ENCODE measurements around the gene EHBP1. TPM values are rescaled to one million over a fixed set of nuclear protein-coding genes. Genes with fewer than 3 reads are reported as not detected.

The EHBP1 gene
- total and polyA plus RNA-seq, 2 experiments from 2014 or later: 27.2 to 47.9 TPM

- H4K20me1 ChIP-seq (replicated peaks; ENCODE audit: insufficient read depth): no peaks in the 10 kb centered on the region
- peaks cover 5% of the 10 kb centered on the region; the same call in 1 of the 2 replicates for H3K4me1 ChIP-seq (ENCODE audit: insufficient read depth)
- no peak for ATAC-seq
- Mint-ChIP-seq H3K36me3 (ENCODE audit: low read depth) (no peaks in the 10 kb centered on the region), H3K4me1 (peaks cover 17% of the 10 kb centered on the region), H3K27me3 (ENCODE audit: insufficient read depth, low read depth, poor library complexity) (peaks cover 2% of the 10 kb centered on the region), H3K9me3 (no peaks in the 10 kb centered on the region), H3K27ac (peak overlapping the region; percentile 38; the same call in 1 of the 2 replicates), H3K4me3 (no peak overlapping the region)
- H3F3A ChIP-seq (replicated peaks; ENCODE audit: low read depth): no peaks in the 10 kb centered on the region
- H3K79me2 ChIP-seq (replicated peaks; ENCODE audit: insufficient read depth): no peaks in the 10 kb centered on the region
- no peak for DNase-seq (ENCODE audit: low spot score)
- no peak overlapping the region for H3K27ac ChIP-seq (ENCODE audit: low read depth)
- H3K4me3 ChIP-seq: no peak overlapping the region
- no peak overlapping the region for H3K4me2 ChIP-seq
- H3K27me3 ChIP-seq (ENCODE audit: insufficient read depth): no peaks in the 10 kb centered on the region
- TF ChIP-seq CREB1 (CRISPR knock-in tag; IDR thresholded peaks at IDR 0.05; ENCODE audit: low read depth) (no peak), CTCF (conservative IDR thresholded peaks at IDR 0.05; ENCODE audit: low read depth in 2 of 2) (no peak), ETS1 (IDR thresholded peaks at IDR 0.05) (no peak), EZH2 (IDR thresholded peaks at IDR 0.05; ENCODE audit: low read depth, unreplicated experiment) (no peak), ZNF114 (CRISPR knock-in tag; IDR thresholded peaks at IDR 0.05) (no peak), JUNB (IDR thresholded peaks at IDR 0.05; ENCODE audit: unreplicated experiment) (no peak), EZH2phosphoT487 (IDR thresholded peaks at IDR 0.05; ENCODE audit: unreplicated experiment) (no peak), ZNF331 (CRISPR knock-in tag; IDR thresholded peaks at IDR 0.05; ENCODE audit: low read depth) (no peak), POLR2AphosphoS5 (IDR thresholded peaks at IDR 0.05; ENCODE audit: low read depth) (no peak), ZNF462 (CRISPR knock-in tag; IDR thresholded peaks at IDR 0.05) (no peak), NANOG (IDR thresholded peaks at IDR 0.05; ENCODE audit: borderline replicate concordance) (no peak), REST (IDR thresholded peaks at IDR 0.05; ENCODE audit: unreplicated experiment) (no peak), STAT1 (IDR thresholded peaks at IDR 0.05; ENCODE audit: unreplicated experiment) (no peak)
- H3K9me2 ChIP-seq (ENCODE audit: insufficient read depth): peaks cover 3% of the 10 kb centered on the region; the same call in 1 of the 2 replicates
- H3K36me3 ChIP-seq (ENCODE audit: insufficient read depth): no peaks in the 10 kb centered on the region
- no peak overlapping the region; the same call in 1 of the 2 replicates for H2AFZ ChIP-seq
Observed at GRCh38 chr2:62662131-62662530, 43.4 kb upstream of the EHBP1 start.

Measured in GM23338 (cell line).